ENCODE data around the gene MLF1. TPM values are rescaled to one million over a fixed set of nuclear protein-coding genes. Genes with fewer than 3 reads are reported as not detected.

The MLF1 gene
- total RNA-seq, 1 experiment from 2014 or later: 43.7 TPM

Other genes with a start within 250 kb of the MLF1 start
- gene GFM1, start 73.3 kb downstream of the MLF1 start, total RNA-seq (2021; ENCODE audit: unreplicated experiment): 38.7 TPM
- not detected for gene LXN, start 101.5 kb downstream of the MLF1 start, total RNA-seq (2021; ENCODE audit: unreplicated experiment)
- gene RARRES1, start 161.3 kb downstream of the MLF1 start, total RNA-seq (2021; ENCODE audit: unreplicated experiment): 0.20 TPM
- gene MFSD1, start 230.9 kb downstream of the MLF1 start, total RNA-seq (2021; ENCODE audit: unreplicated experiment): 12.8 TPM

All from HCT116 (cell line).